ENCODE results near the gene DYRK2.

GRCh38 chr12:67645126-67645525 lies 3.4 kb upstream of the DYRK2 start:
- TF ChIP-seq, protein P1, sequence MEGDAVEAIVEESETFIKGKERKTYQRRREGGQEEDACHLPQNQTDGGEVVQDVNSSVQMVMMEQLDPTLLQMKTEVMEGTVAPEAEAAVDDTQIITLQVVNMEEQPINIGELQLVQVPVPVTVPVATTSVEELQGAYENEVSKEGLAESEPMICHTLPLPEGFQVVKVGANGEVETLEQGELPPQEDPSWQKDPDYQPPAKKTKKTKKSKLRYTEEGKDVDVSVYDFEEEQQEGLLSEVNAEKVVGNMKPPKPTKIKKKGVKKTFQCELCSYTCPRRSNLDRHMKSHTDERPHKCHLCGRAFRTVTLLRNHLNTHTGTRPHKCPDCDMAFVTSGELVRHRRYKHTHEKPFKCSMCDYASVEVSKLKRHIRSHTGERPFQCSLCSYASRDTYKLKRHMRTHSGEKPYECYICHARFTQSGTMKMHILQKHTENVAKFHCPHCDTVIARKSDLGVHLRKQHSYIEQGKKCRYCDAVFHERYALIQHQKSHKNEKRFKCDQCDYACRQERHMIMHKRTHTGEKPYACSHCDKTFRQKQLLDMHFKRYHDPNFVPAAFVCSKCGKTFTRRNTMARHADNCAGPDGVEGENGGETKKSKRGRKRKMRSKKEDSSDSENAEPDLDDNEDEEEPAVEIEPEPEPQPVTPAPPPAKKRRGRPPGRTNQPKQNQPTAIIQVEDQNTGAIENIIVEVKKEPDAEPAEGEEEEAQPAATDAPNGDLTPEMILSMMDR (IDR thresholded peaks at IDR 0.05; ENCODE audit: insufficient read depth, low read depth, low read length): no peak
- no peak for TF ChIP-seq EZH2 (IDR thresholded peaks at IDR 0.05; ENCODE audit: insufficient read depth, low read length)
